Activated B cell treated with CpG ODN at 0.5 μM for 24 hours (primary cell): Measurements from ENCODE around the gene P2RY8. TPM values are rescaled to one million over a fixed set of nuclear protein-coding genes. Genes with fewer than 3 reads are reported as not detected.

Experiments
- ATAC-seq: fragments of 200-7000 bp; cut with Tn5 transposase; one replicate; pipeline ENCODE4 v1.10.0; 2021; ENCODE audit warnings: low read depth, mild to moderate bottlenecking, moderate library complexity
- CTCF ChIA-PET: fragments of 350-600 bp; sonication (Branson Sonifier 250); formaldehyde crosslinking; loops from one replicate; lab custom pipeline; 2021; ENCODE audit warnings: antibody characterized with exemption; lab: Charles Lee
- POLR2A ChIA-PET: fragments of 350-600 bp; sonication (Branson Sonifier 250); formaldehyde crosslinking; loops from one replicate; lab custom pipeline; 2021; ENCODE audit warnings: antibody characterized with exemption; lab: Charles Lee
- DNase-seq: peaks from one replicate; pipeline ENCODE4 v3.0.0; 2022
- H3K27ac Mint-ChIP-seq: one replicate; pipeline ENCODE4 v1.8.0; 2020; ENCODE audit warnings: mixed read lengths
- H3K27me3 Mint-ChIP-seq: one replicate; pipeline ENCODE4 v1.8.0; 2021; ENCODE audit warnings: mixed read lengths
- H3K36me3 Mint-ChIP-seq: one replicate; pipeline ENCODE4 v1.8.0; 2021; ENCODE audit warnings: low read depth, mixed read lengths
- H3K4me1 Mint-ChIP-seq: one replicate; pipeline ENCODE4 v1.8.0; 2021; ENCODE audit warnings: mixed read lengths
- H3K4me3 Mint-ChIP-seq: one replicate; pipeline ENCODE4 v1.8.0; 2020; ENCODE audit warnings: mild to moderate bottlenecking, mixed read lengths
- H3K9me3 Mint-ChIP-seq: one replicate; pipeline ENCODE4 v1.8.0; 2020; ENCODE audit warnings: mixed read lengths
- intact Hi-C: fragments of 100-400 bp; cut with micrococcal nuclease; formaldehyde crosslinking; loops from one replicate; pipeline ENCODE4 v1.15.1; 2024
- total RNA-seq: library from RNA; stranded (reverse); gene quantifications from 2 replicates; pipeline ENCODE4 v1.2.3, GENCODE V29; 2022
- TF ChIP-seq, protein P1 (sequence below): fragments of 200-600 bp; IDR thresholded peaks from one replicate; pipeline ENCODE4 v1.8.0; 2022; ENCODE audit warnings: antibody characterized with exemption, mild to moderate bottlenecking

Gene P2RY8
- total RNA-seq, 1 donor from 2014 or later: 332 TPM

DNA sequence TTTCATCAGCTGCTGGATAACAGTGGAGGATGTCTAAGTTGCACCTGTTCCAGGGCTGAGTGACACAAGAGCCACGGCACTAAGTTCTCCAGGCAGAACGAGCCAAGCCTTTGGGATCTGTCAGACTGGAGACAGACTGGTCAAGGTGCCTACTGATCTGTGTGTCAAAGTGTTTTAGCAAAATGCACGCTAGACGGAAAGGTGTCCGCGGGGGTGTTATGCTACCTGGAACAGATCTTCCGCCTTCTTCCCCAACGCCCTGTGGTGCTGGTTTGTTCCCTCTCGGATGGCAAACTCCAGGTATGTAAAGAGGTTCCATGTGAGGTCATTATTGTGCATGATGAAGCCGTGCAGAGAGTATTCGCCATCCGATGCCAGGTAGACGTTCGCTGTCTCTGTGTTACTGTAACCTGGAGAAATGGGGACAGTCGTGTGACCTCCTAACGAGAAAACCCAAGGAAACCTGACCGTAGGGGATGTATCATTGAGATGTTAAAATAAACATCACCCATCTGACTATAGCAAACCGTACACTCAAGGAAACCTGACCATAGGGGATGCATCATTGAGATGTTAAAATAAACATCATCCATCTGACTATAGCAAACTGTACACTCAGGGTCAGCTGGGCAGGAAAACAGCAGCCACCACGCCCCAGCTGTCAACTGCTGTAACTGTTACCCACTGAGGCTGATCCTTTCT lies 115.4 kb downstream of the P2RY8 start:
- intact Hi-C loops: no loop called here
- ATAC-seq: no peak
- H3K4me1 Mint-ChIP-seq: no peaks in the 10 kb centered on the region
- POLR2A ChIA-PET: no interaction called here
- DNase-seq: no peak
- H3K36me3 Mint-ChIP-seq: peaks cover 57% of the 10 kb centered on the region
- H3K4me3 Mint-ChIP-seq: no peak overlapping the region
- no peaks in the 10 kb centered on the region for H3K27me3 Mint-ChIP-seq
- H3K9me3 Mint-ChIP-seq: peaks cover 6% of the 10 kb centered on the region
- no peak overlapping the region for H3K27ac Mint-ChIP-seq
- CTCF ChIA-PET: no interaction called here
- TF ChIP-seq, protein P1, sequence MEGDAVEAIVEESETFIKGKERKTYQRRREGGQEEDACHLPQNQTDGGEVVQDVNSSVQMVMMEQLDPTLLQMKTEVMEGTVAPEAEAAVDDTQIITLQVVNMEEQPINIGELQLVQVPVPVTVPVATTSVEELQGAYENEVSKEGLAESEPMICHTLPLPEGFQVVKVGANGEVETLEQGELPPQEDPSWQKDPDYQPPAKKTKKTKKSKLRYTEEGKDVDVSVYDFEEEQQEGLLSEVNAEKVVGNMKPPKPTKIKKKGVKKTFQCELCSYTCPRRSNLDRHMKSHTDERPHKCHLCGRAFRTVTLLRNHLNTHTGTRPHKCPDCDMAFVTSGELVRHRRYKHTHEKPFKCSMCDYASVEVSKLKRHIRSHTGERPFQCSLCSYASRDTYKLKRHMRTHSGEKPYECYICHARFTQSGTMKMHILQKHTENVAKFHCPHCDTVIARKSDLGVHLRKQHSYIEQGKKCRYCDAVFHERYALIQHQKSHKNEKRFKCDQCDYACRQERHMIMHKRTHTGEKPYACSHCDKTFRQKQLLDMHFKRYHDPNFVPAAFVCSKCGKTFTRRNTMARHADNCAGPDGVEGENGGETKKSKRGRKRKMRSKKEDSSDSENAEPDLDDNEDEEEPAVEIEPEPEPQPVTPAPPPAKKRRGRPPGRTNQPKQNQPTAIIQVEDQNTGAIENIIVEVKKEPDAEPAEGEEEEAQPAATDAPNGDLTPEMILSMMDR: no peak

- intact Hi-C loops: no loop called here
- Mint-ChIP-seq H3K27ac (no peak overlapping the region), H3K4me1 (no peaks in the 10 kb centered on the region), H3K4me3 (no peak overlapping the region), H3K9me3 (peaks cover 6% of the 10 kb centered on the region), H3K27me3 (no peaks in the 10 kb centered on the region), H3K36me3 (peaks cover 48% of the 10 kb centered on the region)
- DNase-seq: no peak
- ChIA-PET POLR2A (no interaction called here), CTCF (no interaction called here)
- ATAC-seq: no peak
- TF ChIP-seq, protein P1: no peak
Measured at GRCh38 chrX:1420371-1420770, 116.6 kb downstream of the P2RY8 start.

DNA sequence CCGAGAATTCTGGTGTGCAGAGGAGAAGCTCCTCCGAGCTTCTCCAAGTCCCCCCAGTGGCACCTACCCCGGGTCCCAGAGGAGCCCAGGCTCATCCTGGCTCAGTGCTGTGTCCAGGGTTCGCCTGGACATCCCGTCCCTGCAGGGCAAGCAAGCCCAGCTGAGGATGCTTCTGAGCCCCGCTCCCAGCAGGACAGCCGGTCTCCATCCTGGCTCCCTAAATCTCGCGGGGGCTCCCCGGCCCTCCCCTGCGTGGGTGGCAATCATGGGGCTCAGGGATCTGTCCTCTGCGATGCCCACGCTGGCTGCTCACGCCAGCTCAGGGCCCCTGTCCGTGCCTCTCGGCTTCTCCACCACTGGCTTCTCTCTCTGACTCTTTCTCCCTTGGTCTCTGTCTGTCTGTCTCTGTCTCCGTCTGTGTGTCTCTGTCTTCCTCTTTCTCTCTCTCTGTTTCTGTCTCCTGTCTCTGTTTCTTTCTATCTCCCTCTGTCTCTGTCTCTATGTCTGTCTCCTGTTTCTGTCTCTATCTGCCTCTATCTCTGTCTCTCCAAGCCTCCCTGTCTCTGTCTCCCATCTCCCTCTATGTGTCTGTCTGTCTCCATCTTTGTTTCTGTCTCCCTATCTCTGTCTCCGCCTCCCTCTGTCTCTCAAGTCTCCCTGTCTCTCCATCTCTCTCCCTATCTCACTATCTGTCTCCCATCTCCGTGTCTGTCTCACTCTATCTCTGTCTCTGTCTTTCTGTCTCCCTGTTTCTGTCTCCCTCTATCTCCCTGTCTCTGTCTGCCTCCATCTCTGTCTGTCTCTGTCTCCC lies 117.2 kb downstream of the P2RY8 start:
- CTCF ChIA-PET: no interaction called here
- no peak for ATAC-seq
- Mint-ChIP-seq H3K4me3 (no peak overlapping the region), H3K9me3 (peaks cover 6% of the 10 kb centered on the region), H3K27ac (no peak overlapping the region), H3K4me1 (no peaks in the 10 kb centered on the region), H3K27me3 (no peaks in the 10 kb centered on the region), H3K36me3 (peaks cover 45% of the 10 kb centered on the region)
- TF ChIP-seq, protein P1: no peak
- POLR2A ChIA-PET: no interaction called here
- intact Hi-C loops: no loop called here
- DNase-seq: no peak

DNA sequence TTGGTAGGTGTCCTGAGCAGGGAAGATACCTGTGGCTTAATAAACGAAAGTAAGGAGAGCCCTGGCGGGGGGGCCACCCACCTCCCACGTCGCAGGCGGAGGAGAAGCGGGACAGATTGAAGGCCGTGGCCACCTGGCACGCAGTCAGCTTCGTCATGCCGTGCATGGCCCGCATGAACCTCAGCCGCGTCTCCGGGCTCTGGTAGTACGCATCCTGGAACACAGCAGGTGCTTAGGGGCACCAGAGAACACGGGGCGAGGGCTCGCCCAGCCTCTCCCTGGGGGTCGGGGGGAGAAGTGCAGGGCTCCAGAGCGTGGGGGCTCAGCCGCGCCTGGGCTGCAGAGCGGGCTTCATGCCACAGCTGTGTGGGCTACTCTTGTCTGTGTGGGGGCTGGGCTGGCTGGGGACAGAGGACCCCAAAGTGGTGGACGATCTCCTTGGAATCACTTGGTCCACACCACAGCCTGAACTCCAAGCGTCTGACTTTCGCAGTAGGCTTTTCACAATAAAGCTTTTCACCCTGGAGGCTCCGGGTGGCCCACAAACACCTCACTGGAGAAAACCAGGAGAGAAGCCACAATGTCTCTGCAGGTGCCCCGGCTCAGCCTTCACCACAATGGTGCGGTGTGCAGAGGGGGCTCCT lies 118.0 kb downstream of the P2RY8 start:
- peaks cover 2% of the 10 kb centered on the region for H3K4me1 Mint-ChIP-seq
- no peak for DNase-seq
- peaks cover 6% of the 10 kb centered on the region for H3K9me3 Mint-ChIP-seq
- no peak overlapping the region for H3K27ac Mint-ChIP-seq
- ATAC-seq: no peak
- intact Hi-C loops: no loop called here
- no peaks in the 10 kb centered on the region for H3K27me3 Mint-ChIP-seq
- peaks cover 46% of the 10 kb centered on the region for H3K36me3 Mint-ChIP-seq
- H3K4me3 Mint-ChIP-seq: no peak overlapping the region
- ChIA-PET CTCF (no interaction called here), POLR2A (no interaction called here)
- TF ChIP-seq, protein P1: no peak
